ENCODE data around the gene ANKRD55. TPM values are rescaled to one million over a fixed set of nuclear protein-coding genes. Genes with fewer than 3 reads are reported as not detected.

Gene ANKRD55
- total and polyA plus RNA-seq, 2 donors (not counting 1 experiment from before 2014, with no cell fraction given) = 0.07 TPM; not detected in 1

GRCh38 chr5:56111404-56111781, 121.7 kb downstream of the ANKRD55 start:
- Histone ChIP-seq H3K4me1 (ENCODE audit: control insufficient read depth in 2 of 2, insufficient read depth in 2 of 2, low read length in 2 of 2) (no peaks in the 10 kb centered on the region), H3K36me3 (replicated peaks in 1 of 2; ENCODE audit: control extremely low read depth in 1 of 2, control insufficient read depth in 1 of 2, extremely low read depth in 1 of 2, insufficient read depth in 2 of 2, low read length in 1 of 2) (no peaks in the 10 kb centered on the region), H4K20me1 (ENCODE audit: control insufficient read depth, insufficient read depth, low read length, poor library complexity, severe bottlenecking) (no peaks in the 10 kb centered on the region), H3K4me3 (ENCODE audit: control extremely low read depth in 1 of 5, extremely low read depth in 1 of 5, insufficient read depth in 1 of 5, low read depth in 2 of 5, low read length in 4 of 5) (no peak overlapping the region), H3K4me2 (replicated peaks; ENCODE audit: low read depth, low read length, poor library complexity, severe bottlenecking) (no peak overlapping the region), H3K9ac (ENCODE audit: low read length) (no peak overlapping the region), H3K79me2 (ENCODE audit: control insufficient read depth, insufficient read depth, low read length) (no peaks in the 10 kb centered on the region), H3K27ac (ENCODE audit: low read length in 2 of 2) (no peak overlapping the region), H3K9me3 (ENCODE audit: control extremely low read depth in 1 of 3, control insufficient read depth in 2 of 3, insufficient read depth in 1 of 3, low read length in 2 of 3) (no peaks in the 10 kb centered on the region), H2AFZ (ENCODE audit: insufficient read depth, low read depth, low read length, poor library complexity, severe bottlenecking) (no peak overlapping the region), H3K27me3 (replicated peaks in 1 of 4; ENCODE audit: control extremely low read depth in 1 of 4, control insufficient read depth in 3 of 4, insufficient read depth in 4 of 4, low read length in 3 of 4) (no peaks in the 10 kb centered on the region)
- TF ChIP-seq, protein P1, sequence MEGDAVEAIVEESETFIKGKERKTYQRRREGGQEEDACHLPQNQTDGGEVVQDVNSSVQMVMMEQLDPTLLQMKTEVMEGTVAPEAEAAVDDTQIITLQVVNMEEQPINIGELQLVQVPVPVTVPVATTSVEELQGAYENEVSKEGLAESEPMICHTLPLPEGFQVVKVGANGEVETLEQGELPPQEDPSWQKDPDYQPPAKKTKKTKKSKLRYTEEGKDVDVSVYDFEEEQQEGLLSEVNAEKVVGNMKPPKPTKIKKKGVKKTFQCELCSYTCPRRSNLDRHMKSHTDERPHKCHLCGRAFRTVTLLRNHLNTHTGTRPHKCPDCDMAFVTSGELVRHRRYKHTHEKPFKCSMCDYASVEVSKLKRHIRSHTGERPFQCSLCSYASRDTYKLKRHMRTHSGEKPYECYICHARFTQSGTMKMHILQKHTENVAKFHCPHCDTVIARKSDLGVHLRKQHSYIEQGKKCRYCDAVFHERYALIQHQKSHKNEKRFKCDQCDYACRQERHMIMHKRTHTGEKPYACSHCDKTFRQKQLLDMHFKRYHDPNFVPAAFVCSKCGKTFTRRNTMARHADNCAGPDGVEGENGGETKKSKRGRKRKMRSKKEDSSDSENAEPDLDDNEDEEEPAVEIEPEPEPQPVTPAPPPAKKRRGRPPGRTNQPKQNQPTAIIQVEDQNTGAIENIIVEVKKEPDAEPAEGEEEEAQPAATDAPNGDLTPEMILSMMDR (IDR thresholded peaks at IDR 0.05) = no peak
- TF ChIP-seq EZH2 (IDR thresholded peaks at IDR 0.05; ENCODE audit: borderline replicate concordance, insufficient read depth, low read depth, low read length, poor library complexity, severe bottlenecking) = no peak
- Mint-ChIP-seq H3K9me3 (ENCODE audit: insufficient read depth) (no peaks in the 10 kb centered on the region), H3K27me3 (peaks cover 7% of the 10 kb centered on the region), H3K4me1 (no peaks in the 10 kb centered on the region), H3K4me3 (no peak overlapping the region), H3K27ac (no peak overlapping the region)
- 85% methylated on average over 2 of the region's 9 CpGs for WGBS (ENCODE audit: insufficient coverage)
- no peak for ATAC-seq (ENCODE audit: low read depth)
- CTCF ChIA-PET = no interaction called here
- intact Hi-C loops (cut with micrococcal nuclease) = no loop called here
- POLR2A ChIA-PET = no interaction called here
- no peak for DNase-seq

DNA sequence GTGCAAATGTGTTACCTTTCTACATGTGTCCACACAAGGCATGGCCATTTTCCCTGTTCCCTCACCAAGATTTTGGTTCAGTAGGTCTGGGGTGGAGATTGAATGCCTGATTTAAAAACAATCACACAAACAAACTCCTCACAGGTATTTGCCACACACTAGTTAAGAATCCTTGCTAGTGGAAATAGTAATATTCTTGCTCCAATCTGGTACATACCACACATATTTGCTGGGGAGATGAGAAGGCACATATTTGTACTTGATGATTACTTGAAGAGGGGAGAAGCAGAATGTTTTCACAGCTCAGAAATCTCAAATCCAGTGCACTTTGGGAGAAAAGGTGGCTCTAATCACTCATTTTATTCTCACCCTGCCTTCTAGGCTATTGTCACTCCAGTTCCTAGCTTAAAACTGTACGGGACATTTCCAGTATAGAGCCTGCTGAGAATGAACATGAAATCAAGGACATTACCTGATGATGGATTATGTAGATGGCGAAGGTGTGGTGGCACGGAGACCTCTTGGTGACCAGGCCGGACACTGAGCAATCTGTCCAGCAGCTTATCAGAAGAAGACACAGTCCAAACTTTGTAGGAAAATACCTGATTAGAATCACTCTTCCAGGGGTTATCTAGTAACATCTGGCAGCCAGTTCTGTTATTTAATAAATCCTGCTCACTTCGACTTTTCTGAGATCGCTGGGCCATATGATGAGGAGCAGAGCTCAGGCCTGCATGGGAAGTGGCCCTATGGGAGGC, 122.3 kb downstream of the ANKRD55 start:
- Mint-ChIP-seq H3K4me3 (no peak overlapping the region), H3K27ac (no peak overlapping the region), H3K9me3 (ENCODE audit: insufficient read depth) (no peaks in the 10 kb centered on the region), H3K4me1 (no peaks in the 10 kb centered on the region), H3K27me3 (peaks cover 7% of the 10 kb centered on the region)
- Histone ChIP-seq H4K20me1 (ENCODE audit: control insufficient read depth, insufficient read depth, low read length, poor library complexity, severe bottlenecking) (no peaks in the 10 kb centered on the region), H3K4me3 (ENCODE audit: control extremely low read depth in 1 of 5, extremely low read depth in 1 of 5, insufficient read depth in 1 of 5, low read depth in 2 of 5, low read length in 4 of 5) (no peak overlapping the region), H3K36me3 (replicated peaks in 1 of 2; ENCODE audit: control extremely low read depth in 1 of 2, control insufficient read depth in 1 of 2, extremely low read depth in 1 of 2, insufficient read depth in 2 of 2, low read length in 1 of 2) (no peaks in the 10 kb centered on the region), H2AFZ (ENCODE audit: insufficient read depth, low read depth, low read length, poor library complexity, severe bottlenecking) (no peak overlapping the region), H3K9ac (ENCODE audit: low read length) (no peak overlapping the region), H3K9me3 (ENCODE audit: control extremely low read depth in 1 of 3, control insufficient read depth in 2 of 3, insufficient read depth in 1 of 3, low read length in 2 of 3) (no peaks in the 10 kb centered on the region), H3K27ac (ENCODE audit: low read length in 2 of 2) (no peak overlapping the region), H3K4me2 (replicated peaks; ENCODE audit: low read depth, low read length, poor library complexity, severe bottlenecking) (no peak overlapping the region), H3K4me1 (ENCODE audit: control insufficient read depth in 2 of 2, insufficient read depth in 2 of 2, low read length in 2 of 2) (no peaks in the 10 kb centered on the region), H3K27me3 (replicated peaks in 1 of 4; ENCODE audit: control extremely low read depth in 1 of 4, control insufficient read depth in 3 of 4, insufficient read depth in 4 of 4, low read length in 3 of 4) (no peaks in the 10 kb centered on the region), H3K79me2 (ENCODE audit: control insufficient read depth, insufficient read depth, low read length) (no peaks in the 10 kb centered on the region)
- ChIA-PET CTCF (no interaction called here), POLR2A (no interaction called here)
- DNase-seq = no peak
- ATAC-seq (ENCODE audit: low read depth) = no peak
- WGBS (ENCODE audit: insufficient coverage) = 100% methylated on average over 1 of the region's 6 CpGs
- intact Hi-C loops (cut with micrococcal nuclease) = no loop called here
- TF ChIP-seq, protein P1 (IDR thresholded peaks at IDR 0.05) = no peak
- no peak for TF ChIP-seq EZH2 (IDR thresholded peaks at IDR 0.05; ENCODE audit: borderline replicate concordance, insufficient read depth, low read depth, low read length, poor library complexity, severe bottlenecking)

Measured in B cell (primary cell).